GM18858 (cell line): Measurements from ENCODE around the gene MCCC2.
"Not testable (repeated sequence)": the region's sequence is repeated elsewhere in the genome, so short reads cannot be mapped to it uniquely, and the experiment has no call there.

ENCODE experiments used
- ATAC-seq: cut with Tn5 transposase; IDR thresholded peaks from one replicate; pipeline ENCODE4 v1.9.1; 2021; ENCODE audit not compliant: unreplicated experiment

Gene MCCC2

DNA sequence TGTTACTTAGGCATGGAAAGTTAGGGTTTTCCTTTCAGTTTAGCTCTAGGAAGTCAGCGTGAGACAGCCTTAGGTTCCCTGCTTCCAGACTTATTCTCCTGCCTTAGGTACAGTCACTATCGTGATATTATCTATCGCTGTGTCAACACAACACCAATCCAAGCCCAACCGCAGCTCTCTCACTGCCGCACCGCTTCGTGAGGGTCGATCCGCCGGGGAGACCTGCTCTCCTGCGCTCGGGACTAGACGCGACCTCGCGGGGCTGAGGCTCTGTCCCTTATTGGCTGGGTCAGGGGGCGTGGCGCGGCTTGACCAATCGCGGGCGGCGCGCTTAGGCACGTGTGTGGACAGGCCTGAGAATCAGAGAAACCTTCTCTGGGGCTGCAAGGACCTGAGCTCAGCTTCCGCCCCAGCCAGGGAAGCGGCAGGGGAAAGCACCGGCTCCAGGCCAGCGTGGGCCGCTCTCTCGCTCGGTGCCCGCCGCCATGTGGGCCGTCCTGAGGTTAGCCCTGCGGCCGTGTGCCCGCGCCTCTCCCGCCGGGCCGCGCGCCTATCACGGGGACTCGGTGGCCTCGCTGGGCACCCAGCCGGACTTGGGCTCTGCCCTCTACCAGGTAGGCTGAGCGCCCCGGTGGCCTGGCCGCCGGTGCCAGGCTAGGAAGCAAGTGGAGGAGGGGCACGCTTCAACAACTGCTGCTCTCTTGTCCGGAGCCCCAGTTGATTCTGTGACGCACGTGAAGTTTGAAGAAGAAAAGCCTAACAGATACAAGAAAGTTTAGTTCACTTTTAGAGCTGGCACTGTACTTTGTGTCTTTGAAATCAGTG lies at the start of gene MCCC2:
MCCC2 (plus strand) TSS at position 400 of the 825 bp plus-strand sequence; CDS start at position 486, 86 bp downstream.
- peak; percentile 94 for ATAC-seq

DNA sequence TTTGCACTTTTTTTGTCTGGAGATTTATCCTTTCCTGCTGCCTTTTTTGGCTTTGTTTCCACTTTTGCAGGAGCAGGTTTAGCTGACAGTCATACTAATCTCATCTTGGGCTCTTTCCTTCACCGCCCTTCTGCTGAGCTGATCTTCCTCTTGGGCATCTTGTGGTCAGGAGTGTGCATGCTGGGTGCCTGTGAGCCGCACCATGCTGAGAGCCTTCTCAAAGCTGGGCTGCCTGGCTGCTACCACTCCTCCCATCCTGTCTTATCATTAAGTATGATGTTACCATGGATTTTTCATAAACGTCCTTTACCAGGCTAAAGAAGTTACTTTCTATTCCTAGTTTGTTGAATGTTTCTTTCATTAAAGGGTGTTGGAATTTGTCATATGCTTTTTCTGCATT lies 49.5 kb upstream of the MCCC2 start:
- ATAC-seq = no peak

GRCh38 chr5:71550885-71551284 lies 36.3 kb upstream of the MCCC2 start:
- not testable (repeated sequence) for ATAC-seq

- not testable (repeated sequence) for ATAC-seq
Observed at GRCh38 chr5:71551582-71551981, 35.6 kb upstream of the MCCC2 start.

DNA sequence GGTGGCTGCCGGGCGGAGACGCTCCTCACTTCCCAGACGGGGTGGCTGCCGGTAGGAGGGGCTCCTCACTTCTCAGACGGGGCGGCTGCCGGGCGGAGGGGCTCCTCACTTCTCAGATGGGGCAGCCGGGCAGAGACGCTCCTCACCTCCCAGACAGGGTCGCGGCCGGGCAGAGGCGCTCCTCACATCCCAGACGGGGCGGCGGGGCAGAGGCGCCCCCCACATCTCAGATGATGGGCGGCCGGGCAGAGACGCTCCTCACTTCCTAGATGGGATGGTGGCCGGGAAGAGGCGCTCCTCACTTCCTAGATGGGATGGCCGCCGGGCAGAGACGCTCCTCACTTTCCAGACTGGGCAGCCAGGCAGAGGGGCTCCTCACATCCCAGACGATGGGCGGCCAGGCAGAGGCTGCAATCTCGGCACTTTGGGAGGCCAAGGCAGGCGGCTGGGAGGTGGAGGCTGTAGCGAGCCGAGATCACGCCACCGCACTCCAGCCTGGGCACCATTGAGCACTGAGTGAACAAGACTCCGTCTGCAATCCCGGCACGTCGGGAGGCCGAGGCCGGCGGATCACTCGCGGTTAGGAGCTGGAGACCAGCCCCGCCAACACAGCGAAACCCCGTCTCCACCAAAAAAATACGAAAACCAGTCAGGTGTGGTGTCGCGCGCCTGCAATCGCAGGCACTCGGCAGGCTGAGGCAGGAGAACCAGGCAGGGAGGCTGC lies 35.0 kb upstream of the MCCC2 start:
- ATAC-seq = not testable (repeated sequence)

DNA sequence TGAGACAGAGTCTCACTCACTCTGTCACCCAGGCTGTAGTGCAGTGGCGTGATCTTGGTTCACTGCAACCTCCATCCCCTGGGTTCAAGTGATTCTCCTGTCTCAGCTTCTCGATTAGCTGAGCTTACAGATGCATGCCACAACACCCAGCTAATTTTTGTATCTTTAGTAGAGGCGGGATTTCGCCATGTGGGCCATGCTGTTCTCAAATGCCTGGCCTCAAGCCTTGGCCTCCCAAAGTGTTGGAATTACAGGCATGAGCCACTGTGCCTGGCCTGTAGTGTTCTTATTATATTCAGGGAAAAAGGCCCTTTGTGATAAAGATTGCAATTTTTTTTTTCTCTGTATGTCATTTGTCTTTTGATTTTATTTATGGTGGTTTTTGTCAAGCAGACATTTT lies 24.0 kb upstream of the MCCC2 start:
- ATAC-seq = no peak

DNA sequence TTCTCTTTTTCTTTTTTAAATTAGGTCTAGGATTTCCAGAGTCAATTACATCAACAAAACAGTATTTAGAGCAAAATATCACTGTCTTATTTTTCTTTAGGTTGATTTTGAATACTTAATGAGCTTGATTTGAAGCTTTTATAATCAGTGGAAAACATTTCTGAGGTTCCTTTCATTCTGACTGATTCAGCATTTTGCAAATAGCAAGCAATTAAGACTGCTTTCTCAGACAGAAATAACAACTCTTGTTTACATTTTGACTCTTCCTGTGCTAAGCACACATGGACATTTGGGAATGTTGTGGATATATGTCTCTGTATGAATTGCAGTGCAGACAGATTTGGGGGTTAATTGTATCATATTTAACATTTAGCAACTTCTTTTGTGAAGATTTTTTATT lies 22.2 kb upstream of the MCCC2 start:
- ATAC-seq = no peak

- no peak for ATAC-seq
Observed at GRCh38 chr5:71569748-71570509, 17.2 kb upstream of the MCCC2 start.

- not testable (repeated sequence) for ATAC-seq
Observed at GRCh38 chr5:71571811-71572210, 15.3 kb upstream of the MCCC2 start.

- ATAC-seq = no peak
Observed at GRCh38 chr5:71573591-71573990, 13.5 kb upstream of the MCCC2 start.

GRCh38 chr5:71575588-71575987 lies 11.6 kb upstream of the MCCC2 start:
- not testable (repeated sequence) for ATAC-seq

DNA sequence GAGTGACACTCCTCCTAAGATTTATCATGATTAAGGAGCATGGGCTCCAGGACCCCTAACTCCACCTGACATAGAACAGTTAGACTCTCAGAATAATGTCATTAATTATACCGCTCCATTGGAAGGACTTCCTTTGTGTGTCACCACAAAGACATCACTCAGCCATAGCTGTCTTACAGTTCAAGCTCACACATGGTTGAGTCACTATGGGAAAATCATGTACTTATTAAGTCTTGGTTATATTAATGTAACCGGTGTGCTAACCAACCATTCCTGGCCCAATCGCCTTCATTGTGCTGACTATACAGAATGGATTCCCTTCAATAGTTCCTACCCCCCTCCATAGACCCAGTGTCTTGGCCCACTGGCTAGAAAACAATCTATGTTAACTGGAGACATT lies 10.9 kb upstream of the MCCC2 start:
- no peak for ATAC-seq

- ATAC-seq = not testable (repeated sequence)
Observed at GRCh38 chr5:71577839-71578238, 9.3 kb upstream of the MCCC2 start.

DNA sequence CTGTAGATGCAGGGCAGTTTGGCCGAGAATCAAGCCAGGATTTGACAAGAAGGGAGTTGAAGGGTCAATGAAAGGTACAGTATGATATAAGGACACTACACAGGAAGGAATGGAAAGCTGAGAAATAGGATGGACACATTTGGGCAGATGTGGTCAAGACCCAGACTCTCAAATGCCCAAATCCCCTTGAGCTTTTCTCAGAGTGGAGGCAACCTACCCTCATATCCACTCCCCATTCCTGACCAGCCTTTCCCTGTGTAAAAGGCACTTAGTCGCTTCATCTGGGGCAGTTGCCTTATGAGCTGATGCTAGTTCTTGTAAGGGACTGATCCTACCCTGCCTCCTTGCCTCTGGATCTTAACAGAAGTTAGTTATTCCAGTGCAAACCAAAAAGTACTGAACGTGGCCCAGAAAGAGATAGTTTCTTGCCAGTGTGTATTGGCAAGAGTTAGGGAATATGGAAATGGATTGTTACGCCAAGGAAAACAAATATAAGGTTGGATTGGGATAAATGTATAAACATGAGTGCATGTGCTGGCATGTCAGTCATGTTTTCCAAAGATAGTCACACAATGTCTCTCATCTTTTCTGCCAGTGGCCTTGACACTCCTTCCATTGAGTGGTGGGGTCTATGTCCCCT lies 4.1 kb upstream of the MCCC2 start:
- no peak for ATAC-seq

GRCh38 chr5:71586052-71586940 lies 844 bp upstream of the MCCC2 start:
- no peak for ATAC-seq

DNA sequence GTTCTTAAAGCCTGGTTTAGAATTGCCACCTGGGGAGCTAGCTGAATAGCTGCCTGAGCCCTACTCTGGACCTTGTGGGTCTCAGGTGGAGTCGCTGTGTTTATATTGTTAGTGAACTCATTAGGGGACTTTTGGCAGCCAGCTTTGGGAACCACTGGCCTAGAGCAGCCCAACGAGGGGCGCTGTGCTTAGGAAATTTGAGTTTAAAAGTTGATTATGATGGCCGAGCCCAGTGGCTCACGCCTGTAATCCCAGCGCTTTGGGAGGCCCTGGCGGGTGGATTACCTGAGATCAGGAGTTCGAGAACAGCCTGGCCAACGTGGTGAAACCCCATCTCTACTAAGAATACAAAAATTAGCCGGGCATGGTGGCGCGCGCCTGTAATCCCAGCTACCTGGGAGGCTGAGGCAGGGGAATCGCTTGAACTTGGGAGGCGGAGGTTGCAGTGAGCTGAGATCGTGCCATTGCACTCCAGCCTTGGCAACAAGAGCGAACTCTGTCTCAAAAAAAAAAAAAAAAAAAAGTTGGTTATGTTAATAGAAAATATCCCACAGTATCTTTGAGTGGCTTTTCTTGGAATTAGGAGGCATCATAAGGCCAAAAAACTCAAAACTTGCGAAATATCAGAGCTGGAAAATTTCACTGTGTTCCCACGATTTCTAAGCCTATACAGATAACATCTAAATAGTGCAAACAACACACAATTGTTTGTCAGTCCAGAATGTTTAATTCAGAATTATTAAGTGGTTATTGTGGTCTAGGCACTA lies 809 bp downstream of the MCCC2 start:
- ATAC-seq = no peak

DNA sequence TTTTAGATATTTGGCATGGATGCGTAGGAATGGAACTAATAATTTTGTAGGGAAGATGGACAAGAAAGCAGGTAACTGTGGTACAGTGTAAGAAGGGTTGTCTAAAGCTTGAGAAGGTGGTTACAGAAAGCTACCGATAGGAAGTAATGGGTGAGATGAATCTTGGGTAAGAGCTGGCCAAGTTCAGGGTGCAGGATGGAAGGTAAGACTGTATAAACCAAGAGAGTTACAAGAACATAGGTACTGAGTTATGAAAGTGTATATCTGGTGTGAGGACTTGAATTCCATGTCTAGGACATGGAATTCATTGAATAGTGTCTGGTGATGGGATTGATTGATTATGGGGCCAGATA lies 1.4 kb downstream of the MCCC2 start:
- no peak for ATAC-seq

DNA sequence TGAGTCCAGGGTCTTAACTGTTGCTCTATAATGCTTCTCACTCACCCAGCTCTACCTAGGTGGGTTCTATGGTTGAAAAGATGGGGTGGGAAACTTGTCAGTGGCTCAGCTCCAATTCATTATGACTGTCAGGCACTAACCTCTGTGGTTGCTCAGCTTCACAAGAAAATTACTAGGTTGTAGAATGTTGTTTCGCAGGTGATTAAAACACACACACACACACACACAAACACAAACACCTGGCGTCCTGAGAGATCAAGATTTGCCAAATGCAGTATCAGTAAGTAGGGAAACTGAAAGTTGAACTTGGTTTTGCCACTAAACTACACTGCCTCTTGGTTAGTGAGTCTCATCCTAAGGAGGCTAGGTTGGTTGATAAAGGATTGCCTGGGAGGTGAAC lies 2.8 kb downstream of the MCCC2 start:
- no peak for ATAC-seq

GRCh38 chr5:71591100-71591499 lies 4.0 kb downstream of the MCCC2 start:
- ATAC-seq = no peak
